Body of pancreas (tissue), 4 donors: ENCODE data around the gene PPT2.

Source experiments
- POLR2A ChIP-seq, 3 donors: fragments of 450-650 bp; IDR thresholded peaks; one replicate each; pipeline ENCODE4 v1.6.1; 2016; ENCODE audit warnings: antibody characterized with exemption in 3 of 3, mild to moderate bottlenecking in 2 of 3
- TF ChIP-seq, protein P1 (sequence below), 7 experiments: fragments of 450-650 bp in 4 of 7; fragments of 200-600 bp in 3 of 7; sonication (generic) in 3 of 7; IDR thresholded peaks; one replicate each; pipeline ENCODE4 v1.5.1; 2016 to 2019; ENCODE audit warnings: antibody characterized with exemption in 7 of 7

DNA sequence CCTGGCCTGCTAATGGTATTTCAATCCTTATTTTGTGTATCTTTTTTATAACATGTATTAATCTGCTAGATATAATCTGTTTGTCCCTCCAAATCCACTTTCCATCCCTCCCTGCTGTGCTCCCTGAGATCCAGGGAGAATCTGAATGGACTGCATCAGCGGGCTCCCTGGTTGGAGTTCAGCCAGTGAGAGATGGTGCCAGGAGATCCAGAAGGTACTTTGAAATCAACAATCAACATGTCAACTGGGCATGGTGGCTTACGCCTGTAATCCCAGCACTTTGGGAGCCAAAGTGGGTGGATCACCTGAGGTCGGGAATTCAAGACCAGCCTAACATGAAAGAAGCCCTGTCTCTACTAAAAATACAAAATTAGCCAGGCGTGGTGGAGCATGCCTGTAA is 30.3 kb upstream of the PPT2 start:
- TF ChIP-seq, protein P1, sequence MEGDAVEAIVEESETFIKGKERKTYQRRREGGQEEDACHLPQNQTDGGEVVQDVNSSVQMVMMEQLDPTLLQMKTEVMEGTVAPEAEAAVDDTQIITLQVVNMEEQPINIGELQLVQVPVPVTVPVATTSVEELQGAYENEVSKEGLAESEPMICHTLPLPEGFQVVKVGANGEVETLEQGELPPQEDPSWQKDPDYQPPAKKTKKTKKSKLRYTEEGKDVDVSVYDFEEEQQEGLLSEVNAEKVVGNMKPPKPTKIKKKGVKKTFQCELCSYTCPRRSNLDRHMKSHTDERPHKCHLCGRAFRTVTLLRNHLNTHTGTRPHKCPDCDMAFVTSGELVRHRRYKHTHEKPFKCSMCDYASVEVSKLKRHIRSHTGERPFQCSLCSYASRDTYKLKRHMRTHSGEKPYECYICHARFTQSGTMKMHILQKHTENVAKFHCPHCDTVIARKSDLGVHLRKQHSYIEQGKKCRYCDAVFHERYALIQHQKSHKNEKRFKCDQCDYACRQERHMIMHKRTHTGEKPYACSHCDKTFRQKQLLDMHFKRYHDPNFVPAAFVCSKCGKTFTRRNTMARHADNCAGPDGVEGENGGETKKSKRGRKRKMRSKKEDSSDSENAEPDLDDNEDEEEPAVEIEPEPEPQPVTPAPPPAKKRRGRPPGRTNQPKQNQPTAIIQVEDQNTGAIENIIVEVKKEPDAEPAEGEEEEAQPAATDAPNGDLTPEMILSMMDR (IDR thresholded peaks at IDR 0.05): no peak
- TF ChIP-seq POLR2A (IDR thresholded peaks at IDR 0.05): no peak
